Fibroblast of lung (primary cell): ENCODE results near the gene CAMTA1.

Experiments used
- CTCF ChIP-seq, 2 donors: IDR thresholded peaks in 1 of 2; conservative IDR thresholded peaks in 1 of 2; 1 replicate in 1 of 2; 2 replicates in 1 of 2; pipeline ENCODE4 v1.5.1; 2011 to 2012; ENCODE audit warnings: low read length in 2 of 2, control low read depth in 1 of 2, inconsistent platforms in 1 of 2, low read depth in 1 of 2, mild to moderate bottlenecking in 1 of 2
- EZH2 ChIP-seq: IDR thresholded peaks from 2 replicates; pipeline ENCODE4 v1.5.1; 2012; ENCODE audit warnings: low read length, control low read depth, mild to moderate bottlenecking; ENCODE audit errors: missing control alignments

DNA sequence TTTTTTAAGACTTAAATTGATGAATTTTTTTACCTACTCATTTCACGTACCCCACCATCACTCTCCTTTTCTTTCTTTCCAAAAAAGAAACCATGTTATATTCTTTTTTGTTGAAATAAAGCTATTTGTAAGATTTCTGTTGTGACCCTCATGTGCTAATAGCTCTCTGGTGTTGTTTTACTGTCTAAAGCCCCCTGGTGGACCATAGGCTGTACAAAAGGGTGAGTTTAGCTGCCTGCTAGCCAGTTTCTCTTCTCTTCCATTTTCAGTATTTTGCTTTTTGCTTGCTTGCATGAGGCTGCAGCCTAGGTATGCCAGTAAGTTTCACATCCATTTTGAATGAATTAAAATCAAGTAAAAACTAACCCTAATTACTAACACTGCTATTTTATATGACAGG is 970.2 kb downstream of the CAMTA1 start:
- TF ChIP-seq CTCF (conservative IDR thresholded peaks at IDR 0.05 in 1 of 2, IDR thresholded peaks at IDR 0.05 in 1 of 2; ENCODE audit: low read depth in 1 of 2, low read length in 2 of 2) (peak; percentile 22 to 45), EZH2 (no peak)
